ENCODE results near the gene CFAP141.
A peak's percentile ranks its signal among the peaks of the same experiment; 100 is the strongest.

CFAP141 gene

GRCh38 chr1:154186852-154187501 lies 19.2 kb downstream of the CFAP141 start:
- Histone ChIP-seq H3K36me3 (ENCODE audit: control insufficient read depth in 2 of 2, insufficient read depth in 1 of 2, low read length in 2 of 2) (no peaks in the 10 kb centered on the region), H3K4me1 (ENCODE audit: control insufficient read depth, insufficient read depth, low read length) (peaks cover 7% of the 10 kb centered on the region; the same call in 1 of the 2 replicates), H3K27ac (ENCODE audit: extremely low read depth, low read depth, low read length) (no peak overlapping the region), H3K9me3 (ENCODE audit: control insufficient read depth, insufficient read depth, low read depth, low read length) (no peaks in the 10 kb centered on the region), H3K4me3 (ENCODE audit: low read depth, low read length) (no peak overlapping the region)
- CTCF ChIA-PET = interaction anchor here (0.7 to 1.1 kb wide), 4 partner anchors 13 to 945 kb away, joined by 3 to 4 read pairs (median 4); no protein-coding TSS in a partner anchor
- POLR2A ChIA-PET = no interaction called here
- no peak for TF ChIP-seq ZNF292 (tag by site-specific recombination; IDR thresholded peaks at IDR 0.05; ENCODE audit: borderline replicate concordance, low read depth)
- peak; percentile 88 for TF ChIP-seq TRIM28 (IDR thresholded peaks at IDR 0.05; ENCODE audit: borderline replicate concordance, low read length)
- TF ChIP-seq ZNF423 (tag by site-specific recombination; IDR thresholded peaks at IDR 0.05) = no peak
- no peak for TF ChIP-seq ZNF157 (tag by site-specific recombination; IDR thresholded peaks at IDR 0.05)
- TF ChIP-seq ZNF558 (tag by site-specific recombination; IDR thresholded peaks at IDR 0.05) = peak; percentile 61; the same call in 1 of the 2 replicates
- TF ChIP-seq ZFP3 (tag by site-specific recombination; IDR thresholded peaks at IDR 0.05; ENCODE audit: low read depth) = no peak
- no peak for TF ChIP-seq ZNF555 (tag by site-specific recombination; conservative IDR thresholded peaks at IDR 0.05)
- TF ChIP-seq ZNF747 (tag by site-specific recombination; IDR thresholded peaks at IDR 0.05) = no peak
- TF ChIP-seq REST (tag by site-specific recombination; IDR thresholded peaks at IDR 0.05) = no peak
- no peak for TF ChIP-seq ZNF24 (tag by site-specific recombination; IDR thresholded peaks at IDR 0.05)
- TF ChIP-seq ZNF76 (tag by site-specific recombination; IDR thresholded peaks at IDR 0.05; ENCODE audit: borderline replicate concordance, low read depth) = no peak
- TF ChIP-seq KLF10 (tag by site-specific recombination; IDR thresholded peaks at IDR 0.05) = no peak
- TF ChIP-seq BCL11B (tag by site-specific recombination; IDR thresholded peaks at IDR 0.05; ENCODE audit: low read depth) = no peak
- TF ChIP-seq IKZF3 (tag by site-specific recombination; IDR thresholded peaks at IDR 0.05) = no peak
- TF ChIP-seq SP7 (tag by site-specific recombination; IDR thresholded peaks at IDR 0.05) = 0 out of 2 replicates have a peak, but pooled peaks have one; percentile 26
- peak; percentile 14; the same call in 1 of the 2 replicates for TF ChIP-seq ZNF600 (tag by site-specific recombination; IDR thresholded peaks at IDR 0.05)
- TF ChIP-seq ZNF514 (tag by site-specific recombination; IDR thresholded peaks at IDR 0.05) = no peak
- no peak for TF ChIP-seq ZNF830 (tag by site-specific recombination; IDR thresholded peaks at IDR 0.05; ENCODE audit: low read depth)
- no peak for TF ChIP-seq ZNF837 (tag by site-specific recombination; IDR thresholded peaks at IDR 0.05)
- TF ChIP-seq ZNF335 (tag by site-specific recombination; conservative IDR thresholded peaks at IDR 0.05) = 0 out of 2 replicates have a peak, but pooled peaks have one; percentile 4
- TF ChIP-seq ZSCAN23 (tag by site-specific recombination; IDR thresholded peaks at IDR 0.05) = no peak
- peak; percentile 96 for TF ChIP-seq SCRT2 (tag by site-specific recombination; IDR thresholded peaks at IDR 0.05)
- no peak for TF ChIP-seq ZNF114 (tag by site-specific recombination; IDR thresholded peaks at IDR 0.05)
- TF ChIP-seq WT1 (tag by site-specific recombination; IDR thresholded peaks at IDR 0.05) = peak; percentile 83
- no peak for TF ChIP-seq ZFP69B (tag by site-specific recombination; IDR thresholded peaks at IDR 0.05)
- no peak for TF ChIP-seq SETDB1 (IDR thresholded peaks at IDR 0.05; ENCODE audit: insufficient read length, low read length)
- TF ChIP-seq OSR2 (tag by site-specific recombination; IDR thresholded peaks at IDR 0.05) = peak; percentile 53; the same call in 1 of the 2 replicates
- TF ChIP-seq HOXD13 (CRISPR knock-in tag; IDR thresholded peaks at IDR 0.05; ENCODE audit: borderline replicate concordance) = no peak
- TF ChIP-seq ZNF792 (tag by site-specific recombination; IDR thresholded peaks at IDR 0.05) = no peak
- no peak for TF ChIP-seq ZNF645 (tag by site-specific recombination; IDR thresholded peaks at IDR 0.05)
- TF ChIP-seq ZNF544 (tag by site-specific recombination; IDR thresholded peaks at IDR 0.05) = no peak
- TF ChIP-seq PRDM10 (tag by site-specific recombination; IDR thresholded peaks at IDR 0.05) = 0 out of 2 replicates have a peak, but pooled peaks have one; percentile 10
- TF ChIP-seq ZNF561 (tag by site-specific recombination; IDR thresholded peaks at IDR 0.05; ENCODE audit: borderline replicate concordance) = no peak
